HG02763 (cell line): ENCODE results near the gene EDEM1.

ENCODE experiments used
- ATAC-seq: cut with Tn5 transposase; IDR thresholded peaks from one replicate; pipeline ENCODE4 v1.9.1; 2021; ENCODE audit warnings: mild to moderate bottlenecking, moderate library complexity; ENCODE audit not compliant: unreplicated experiment

Gene EDEM1

DNA sequence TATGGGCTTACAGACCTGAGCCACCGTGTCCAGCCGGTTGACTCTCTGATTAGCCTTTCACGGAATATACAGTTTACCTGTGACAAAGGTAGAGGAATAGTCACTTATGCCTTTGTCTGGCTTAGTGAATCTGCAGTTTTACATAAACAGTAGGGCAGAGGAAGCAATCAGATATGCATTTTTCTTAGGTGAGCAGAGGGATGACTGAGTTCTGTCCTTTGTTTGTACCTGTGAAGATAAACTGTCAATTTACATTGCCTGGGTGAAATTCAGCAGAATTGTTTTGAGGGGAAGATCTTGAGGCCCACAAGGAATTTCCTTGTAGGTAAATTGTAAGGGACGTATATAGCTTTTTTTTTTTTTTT, 10.8 kb downstream of the EDEM1 start:
- no peak for ATAC-seq

DNA sequence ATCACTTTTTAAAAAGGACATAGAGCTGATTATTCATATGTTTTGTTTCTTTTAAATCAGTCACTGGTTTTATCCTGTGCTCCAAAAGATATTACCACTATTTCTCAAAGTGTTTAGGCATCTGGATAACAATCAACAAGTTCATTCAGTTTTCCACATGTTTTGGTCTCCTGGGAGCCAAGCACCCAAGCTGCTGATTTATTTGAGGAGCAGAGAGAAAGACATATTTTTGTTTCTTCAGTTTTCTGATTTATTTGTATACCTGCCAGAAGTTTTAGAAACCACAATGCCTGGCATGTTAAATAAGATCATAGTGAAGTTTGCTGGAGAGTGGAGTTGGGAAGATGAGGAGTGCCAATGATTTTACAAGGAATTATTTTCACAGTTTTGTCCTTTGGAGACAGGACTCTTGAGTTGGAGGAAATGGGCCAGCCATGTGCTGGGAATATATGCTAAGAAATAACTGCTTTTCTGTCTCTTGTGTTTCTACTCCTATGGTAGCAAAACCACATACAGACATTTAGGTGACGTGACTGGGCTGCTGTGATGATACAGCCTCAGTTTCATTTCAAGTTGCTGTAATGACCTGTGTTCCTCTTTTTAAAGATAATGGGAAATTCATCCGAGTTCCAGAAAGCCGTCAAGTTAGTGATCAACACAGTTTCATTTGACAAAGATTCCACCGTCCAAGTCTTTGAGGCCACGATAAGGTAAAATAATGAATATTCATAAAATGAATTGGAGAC, 11.7 kb downstream of the EDEM1 start:
- peak; percentile 28 for ATAC-seq

DNA sequence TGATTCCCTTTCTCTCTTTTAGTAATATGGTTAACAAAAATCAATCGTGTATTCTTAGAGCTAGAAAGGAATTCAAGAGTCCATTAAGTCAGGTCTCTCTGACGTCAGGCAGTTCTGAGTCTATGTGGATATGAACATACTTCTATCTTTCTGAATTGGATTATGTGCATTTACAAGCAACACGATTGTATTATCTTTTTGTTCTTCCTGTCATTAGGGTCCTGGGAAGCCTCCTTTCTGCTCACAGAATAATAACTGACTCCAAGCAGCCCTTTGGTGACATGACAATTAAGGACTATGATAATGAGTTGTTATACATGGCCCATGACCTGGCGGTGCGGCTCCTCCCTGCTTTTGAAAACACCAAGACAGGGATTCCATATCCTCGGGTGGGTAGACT, 14.0 kb downstream of the EDEM1 start:
- no peak for ATAC-seq

DNA sequence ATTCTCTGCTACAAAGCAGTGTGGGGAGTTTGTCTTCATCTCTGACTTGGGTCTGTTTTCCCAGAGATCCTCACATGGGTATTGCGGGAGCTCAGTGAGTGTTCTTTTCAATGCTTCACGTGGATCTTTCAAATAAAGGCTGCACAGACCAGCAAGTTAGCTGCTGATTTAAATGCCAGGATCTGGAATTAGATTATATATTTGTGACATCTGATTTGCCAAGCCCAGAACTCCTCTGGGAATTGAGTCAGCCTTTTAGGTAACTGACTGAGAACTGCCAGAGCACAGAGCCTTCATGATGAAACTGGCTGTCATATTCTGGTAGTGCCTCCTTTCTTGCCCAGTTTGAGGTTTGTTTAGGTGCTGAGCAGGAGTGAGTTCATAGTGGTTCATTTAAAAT, 14.7 kb downstream of the EDEM1 start:
- ATAC-seq = no peak

DNA sequence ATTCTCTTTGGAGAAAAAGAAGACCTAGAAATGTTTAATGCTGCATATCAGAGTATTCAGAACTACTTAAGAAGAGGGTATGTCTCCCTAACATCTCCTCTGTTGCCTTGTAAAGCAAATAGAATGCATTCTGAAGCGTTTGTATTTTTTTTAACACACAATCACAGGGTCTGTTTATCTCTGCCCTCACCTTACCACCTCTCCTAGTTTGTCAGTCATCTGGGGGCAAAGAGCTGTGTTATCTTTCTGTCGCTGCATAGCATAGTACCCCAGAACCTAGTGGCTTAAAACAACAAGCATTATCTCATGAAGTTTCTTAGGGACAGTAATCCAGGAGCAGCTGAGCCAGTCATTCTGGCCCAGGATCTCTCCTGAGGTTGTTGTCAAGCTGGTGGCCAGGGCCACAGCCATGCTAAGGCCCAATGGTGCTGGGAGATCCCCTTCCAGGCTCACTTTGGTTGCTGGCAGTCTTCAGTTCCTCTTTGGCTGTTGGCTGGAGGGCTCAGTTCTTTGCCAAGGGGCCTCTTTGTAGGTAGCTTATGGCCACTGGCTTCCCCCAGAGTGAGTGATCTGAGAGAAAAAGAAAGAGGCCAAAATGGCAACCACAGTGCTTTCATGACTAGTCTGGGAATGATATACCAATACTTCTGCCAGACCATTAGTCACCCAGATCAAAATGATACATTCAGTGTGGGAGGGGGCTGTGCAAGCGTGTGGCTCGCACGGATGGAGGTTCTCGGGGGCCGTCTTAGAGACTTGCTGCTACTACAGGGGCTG, 17.8 kb downstream of the EDEM1 start:
- peak; percentile 98 for ATAC-seq

DNA sequence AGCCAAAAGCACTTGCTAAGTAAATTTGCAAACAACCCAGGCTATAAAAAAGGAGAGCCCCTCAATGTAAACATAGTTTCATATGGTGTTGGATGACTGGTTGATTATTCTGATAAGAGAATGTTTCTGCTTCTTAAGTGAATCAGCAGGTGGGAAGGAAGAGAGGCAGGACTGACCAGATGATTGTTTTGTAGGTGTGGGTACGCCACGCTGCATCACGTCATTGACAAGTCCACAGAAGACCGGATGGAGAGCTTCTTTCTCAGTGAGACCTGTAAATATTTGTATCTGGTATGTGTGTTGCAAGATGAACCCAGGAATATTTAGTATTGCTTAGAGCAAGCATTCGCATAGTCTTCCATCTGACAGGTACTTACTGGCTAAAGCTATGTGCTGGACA, 23.4 kb downstream of the EDEM1 start:
- ATAC-seq = no peak

DNA sequence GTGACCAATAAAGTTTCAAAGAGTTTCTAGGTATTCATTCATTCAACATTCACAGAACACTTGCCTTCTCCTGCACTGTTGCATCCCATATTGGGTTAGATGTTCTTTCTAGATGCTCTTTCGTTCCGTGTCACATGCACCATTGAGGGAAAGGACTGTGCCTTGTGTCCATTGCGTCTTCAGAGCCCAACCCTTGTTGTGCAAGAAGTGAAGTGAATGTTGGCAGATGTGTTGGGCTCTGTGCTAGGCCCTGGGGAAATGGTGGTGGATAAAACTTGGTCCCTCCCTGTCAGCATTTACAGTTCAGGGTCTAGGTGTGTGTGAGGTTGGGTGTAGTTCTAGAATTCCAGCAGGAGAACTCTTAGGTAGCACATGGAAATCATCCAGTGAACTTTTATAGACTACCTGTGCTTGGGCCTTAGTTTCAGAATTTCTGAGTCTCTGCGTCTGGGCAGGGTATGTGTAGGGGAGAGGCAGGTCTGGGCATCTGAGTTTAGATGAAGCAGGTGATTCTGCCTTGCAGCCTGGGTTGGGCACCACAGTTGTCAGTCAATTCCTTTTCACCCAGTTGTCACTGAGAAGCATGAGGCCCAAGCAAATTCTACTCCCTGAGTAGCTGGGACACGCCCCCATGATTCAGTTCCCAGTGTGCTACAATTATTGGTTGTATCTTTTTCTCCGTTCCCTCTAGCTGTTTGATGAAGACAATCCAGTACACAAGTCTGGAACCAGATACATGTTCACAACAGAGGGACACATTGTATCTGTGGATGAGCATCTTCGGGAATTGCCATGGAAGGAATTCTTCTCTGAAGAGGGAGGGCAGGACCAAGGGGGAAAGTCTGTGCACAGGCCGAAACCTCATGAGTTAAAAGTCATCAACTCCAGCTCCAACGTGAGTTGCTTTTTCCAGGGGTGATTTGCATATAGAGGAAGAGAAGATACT, 25.4 kb downstream of the EDEM1 start:
- no peak for ATAC-seq

DNA sequence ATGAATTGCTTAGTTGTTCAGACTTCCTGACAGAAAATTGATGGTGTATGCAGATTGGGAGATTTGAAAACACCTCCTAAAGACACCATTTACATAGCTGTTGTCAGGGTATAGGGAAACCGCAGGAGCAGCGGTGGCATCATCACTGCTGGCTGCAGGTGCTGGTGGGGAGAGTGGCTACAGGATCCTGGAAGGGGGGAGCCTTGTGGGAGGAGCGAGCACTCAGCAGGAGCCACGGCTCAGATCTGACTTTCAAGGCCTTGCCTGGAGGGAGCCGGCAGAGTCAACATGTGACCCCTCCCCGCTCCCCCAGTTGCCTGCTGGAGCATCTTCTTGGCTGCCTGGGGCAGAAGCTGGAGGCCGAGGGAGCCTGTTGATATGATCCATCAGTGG, 26.1 kb downstream of the EDEM1 start:
- no peak for ATAC-seq

DNA sequence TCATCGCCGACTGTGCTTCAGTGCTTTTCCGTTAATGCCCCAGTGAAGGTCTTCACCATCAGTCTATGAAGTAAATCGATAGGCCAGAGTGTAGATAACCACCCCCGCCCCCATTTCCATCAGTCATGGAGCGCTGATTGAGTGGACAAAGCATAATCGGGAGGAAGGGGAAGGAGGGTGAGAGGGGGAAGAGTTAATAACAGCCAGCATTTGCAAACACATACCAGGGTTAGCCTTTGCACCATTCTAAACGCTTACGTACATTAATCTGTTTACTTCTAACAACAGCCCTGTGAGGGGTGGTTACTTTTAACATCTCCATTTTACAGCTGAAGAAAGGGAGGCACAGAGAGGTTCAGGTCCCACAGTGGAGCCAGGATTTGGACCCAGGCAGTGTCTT, 26.8 kb downstream of the EDEM1 start:
- ATAC-seq = no peak

DNA sequence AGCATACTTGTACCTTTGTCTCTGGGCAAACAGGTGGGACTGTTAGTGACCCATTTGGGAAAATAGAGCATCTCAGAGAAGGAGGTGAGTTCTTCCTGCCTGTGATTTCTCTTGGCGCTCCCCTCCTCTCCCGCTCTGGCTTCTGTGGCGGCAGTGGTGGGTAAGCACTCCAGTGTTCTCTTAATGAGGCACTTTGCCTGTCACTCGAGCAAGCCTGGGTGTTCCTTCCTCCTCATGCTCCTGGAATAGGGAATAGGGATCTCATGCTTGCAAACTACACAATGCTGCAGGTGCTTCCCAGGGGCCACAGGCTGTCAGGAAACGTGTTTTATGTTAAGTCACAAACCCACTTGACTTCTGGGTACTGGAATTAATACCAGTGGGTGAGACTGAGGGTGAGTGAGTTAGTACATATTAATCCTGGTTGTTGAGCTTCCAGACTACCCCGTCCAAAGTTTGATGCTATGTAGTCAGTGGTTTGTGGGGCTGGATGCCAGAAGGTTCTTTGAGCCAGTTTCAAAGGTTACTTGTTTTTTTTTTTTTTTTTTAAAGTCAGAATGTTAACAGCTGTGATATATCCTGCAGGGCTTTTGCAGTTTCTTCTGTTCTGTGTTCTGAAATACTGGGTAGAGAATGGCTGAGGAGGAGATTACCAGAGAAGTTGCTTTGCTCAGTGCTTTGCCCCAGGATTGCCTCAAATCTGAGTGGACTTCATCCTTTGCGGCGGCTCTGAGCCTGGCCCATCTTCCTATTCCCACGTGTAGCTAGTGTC, 30.5 kb downstream of the EDEM1 start:
- no peak for ATAC-seq

DNA sequence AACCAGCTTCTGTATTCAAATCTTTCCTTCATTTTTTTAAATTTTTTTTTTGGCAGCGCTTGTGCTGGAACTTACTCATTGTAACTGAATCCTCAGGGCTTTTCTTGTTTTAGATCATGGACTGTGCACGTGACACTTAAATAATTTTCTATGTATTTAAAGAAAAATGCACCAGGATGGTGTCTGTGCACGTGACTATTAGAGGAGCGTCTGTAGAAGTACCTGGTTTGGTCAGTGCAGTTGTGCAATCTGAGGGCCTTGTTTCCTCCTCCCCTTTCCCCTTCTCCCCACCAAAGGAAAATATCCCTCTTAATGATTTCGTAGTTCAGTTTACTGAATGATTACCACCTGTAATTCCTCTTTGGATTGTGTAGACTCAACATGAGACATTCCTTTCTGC, 31.3 kb downstream of the EDEM1 start:
- no peak for ATAC-seq

DNA sequence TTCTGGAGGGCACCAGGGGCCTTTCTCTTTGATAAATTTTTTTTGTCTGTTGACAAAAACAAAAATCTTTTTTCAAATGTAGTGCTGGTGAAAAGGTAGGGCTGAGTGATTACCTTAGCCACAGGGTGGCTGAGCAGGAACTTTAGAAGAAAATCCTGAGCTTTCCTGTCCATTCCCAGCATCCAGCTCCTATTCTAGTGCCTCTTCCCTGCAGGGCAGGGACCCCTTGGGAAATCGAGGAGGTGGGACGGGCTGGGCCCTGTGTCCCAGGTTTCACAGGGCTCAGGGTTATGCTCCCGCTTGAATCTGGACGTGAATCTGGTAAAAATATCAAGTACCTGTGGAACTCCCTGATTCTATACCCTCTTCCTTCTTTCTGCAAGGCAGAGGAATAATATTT, 31.7 kb downstream of the EDEM1 start:
- ATAC-seq = no peak

DNA sequence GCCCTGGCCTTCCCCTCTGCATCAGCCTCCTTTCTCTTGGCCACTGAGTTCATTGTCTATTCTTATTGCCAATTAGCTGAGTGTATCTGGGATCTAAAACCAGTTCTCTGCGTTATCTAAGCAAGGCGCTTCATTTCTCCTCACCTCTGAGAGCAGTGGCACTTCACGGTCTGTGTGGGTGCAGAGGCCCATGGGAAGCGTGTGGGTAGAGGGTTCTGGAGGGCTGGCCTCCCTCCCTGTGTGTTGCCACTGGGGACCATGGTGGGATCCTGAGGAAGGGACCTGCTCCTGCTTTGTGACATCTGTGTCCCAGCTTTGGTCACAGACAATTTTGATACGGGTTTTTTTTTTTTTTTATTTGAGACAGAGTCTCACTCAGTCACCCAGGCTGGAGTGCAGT, 32.7 kb downstream of the EDEM1 start:
- ATAC-seq = no peak

DNA sequence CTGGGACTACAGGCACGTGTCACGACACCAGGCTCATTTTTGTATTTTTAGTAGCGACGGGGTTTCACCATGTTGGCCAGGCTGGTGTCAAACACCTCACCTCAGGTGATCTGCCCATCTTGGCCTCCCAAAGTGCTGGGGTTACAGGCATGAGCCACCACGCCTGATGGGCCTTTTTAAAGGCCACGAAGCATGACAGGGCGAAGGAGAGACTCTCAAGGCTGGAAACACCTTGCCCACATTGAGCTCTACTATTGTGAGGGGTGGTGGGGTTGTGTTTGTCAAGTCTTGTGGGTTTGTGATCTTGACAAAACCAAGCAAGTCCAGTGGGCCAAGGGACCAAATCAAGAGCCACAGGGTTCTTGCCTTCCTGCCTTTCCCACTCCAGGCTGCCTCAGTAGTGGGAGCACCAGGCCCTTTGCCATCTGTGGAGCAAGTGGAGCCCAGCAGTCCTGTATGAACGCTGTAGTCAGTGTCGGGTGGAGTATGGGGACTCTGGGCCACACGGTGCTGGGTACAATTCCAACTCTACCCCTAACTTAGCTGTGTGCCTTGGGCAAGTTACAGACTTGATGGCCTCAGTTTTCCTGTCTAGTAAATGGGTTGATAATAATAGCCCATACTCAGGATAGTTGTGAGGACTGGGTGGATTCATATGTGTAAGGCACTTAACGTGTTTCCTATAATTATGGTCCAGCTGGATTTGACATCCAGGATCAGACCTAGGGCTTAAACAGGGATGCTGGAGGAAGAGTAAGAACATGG, 33.3 kb downstream of the EDEM1 start:
- ATAC-seq = no peak

DNA sequence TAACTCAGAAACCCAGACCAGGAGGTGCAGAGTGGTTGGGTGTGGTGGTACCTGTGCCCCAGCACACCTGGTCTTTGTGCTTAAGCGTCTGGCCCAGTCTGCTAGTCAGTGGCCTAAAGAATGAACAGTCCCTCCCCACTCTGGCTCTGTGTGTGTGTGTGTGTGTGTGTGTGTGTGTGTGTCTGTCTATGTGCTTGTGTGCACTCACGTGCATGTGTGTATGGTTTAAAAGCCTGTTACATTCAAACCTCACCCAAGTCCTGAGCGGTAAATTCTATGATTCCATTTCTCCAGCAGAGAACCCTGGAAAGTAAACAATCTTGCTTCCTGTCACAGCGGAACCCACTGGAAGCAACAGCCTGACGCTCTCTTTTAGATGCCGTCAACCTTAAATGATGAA, 34.2 kb downstream of the EDEM1 start:
- no peak for ATAC-seq

DNA sequence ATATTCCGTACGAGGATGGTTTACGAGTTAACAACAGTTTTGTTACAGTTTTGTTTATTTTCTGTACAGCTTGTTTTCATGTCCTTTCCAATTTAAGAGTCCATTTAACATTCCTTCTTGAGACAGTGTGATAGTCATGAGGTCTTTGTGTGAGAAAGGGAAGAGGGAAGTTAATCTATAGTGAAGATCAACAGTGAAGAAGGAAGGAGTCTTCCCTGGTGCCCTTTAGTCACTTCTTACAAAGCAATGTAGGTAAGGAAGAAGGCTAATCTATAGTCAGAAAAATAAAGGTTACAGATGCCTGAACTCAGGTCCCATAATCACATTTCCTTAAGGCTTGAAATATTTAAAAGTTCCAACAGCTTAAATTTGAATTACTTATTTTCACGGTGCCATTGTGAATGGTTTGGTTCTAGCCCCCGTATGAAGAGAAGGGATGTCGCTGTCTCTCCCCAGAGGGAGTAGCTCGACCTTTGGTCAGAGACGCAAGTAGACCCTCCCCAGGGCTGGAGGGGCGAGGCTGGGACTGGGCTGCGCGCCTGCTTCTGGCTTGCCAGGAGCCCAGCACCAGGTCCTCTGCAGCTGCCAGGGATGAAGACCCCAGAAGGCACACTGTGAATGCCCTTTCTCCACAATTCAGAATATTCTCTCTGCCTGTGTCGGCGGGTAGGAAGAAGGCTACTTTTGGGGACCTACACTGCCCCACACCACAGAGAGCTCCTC, 34.9 kb downstream of the EDEM1 start:
- no peak for ATAC-seq

DNA sequence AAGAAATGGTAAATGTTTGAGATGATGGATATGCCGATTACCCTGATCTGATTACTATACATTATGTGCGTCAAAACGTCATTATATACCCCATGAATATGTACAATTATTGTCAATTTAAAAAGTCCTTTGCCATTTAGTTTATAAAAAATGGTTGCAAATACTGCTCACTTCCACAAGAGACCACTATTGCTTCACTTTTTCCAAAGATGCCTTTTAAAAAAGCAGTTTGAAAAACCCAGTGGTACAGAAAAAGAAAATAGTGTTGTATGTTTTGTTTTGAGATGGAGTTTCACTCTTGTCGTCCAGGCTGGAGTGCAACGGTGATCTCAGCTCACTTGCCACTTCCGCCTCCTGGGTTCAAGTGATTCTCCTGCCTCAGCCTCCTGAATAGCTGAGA, 39.3 kb downstream of the EDEM1 start:
- ATAC-seq = no peak

DNA sequence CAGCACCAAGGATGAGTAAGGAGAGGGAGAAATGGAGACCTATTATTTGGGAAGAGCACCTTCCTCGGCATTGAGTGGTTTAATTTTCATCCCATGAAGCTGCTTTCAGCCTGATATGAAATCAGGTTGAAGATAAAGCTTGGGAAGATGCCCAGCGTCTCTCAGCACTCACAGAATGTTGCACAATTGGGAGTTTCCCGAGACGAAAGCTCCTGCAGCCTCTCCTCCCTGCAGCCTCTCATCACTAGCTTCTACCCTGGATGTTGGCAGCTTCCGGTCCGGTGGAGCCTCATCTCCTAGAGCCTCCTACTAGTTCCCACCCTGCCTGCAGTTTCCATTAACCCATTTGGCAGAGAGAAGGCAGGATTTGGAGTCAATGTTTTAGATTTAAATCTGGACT, 40.3 kb downstream of the EDEM1 start:
- no peak for ATAC-seq

DNA sequence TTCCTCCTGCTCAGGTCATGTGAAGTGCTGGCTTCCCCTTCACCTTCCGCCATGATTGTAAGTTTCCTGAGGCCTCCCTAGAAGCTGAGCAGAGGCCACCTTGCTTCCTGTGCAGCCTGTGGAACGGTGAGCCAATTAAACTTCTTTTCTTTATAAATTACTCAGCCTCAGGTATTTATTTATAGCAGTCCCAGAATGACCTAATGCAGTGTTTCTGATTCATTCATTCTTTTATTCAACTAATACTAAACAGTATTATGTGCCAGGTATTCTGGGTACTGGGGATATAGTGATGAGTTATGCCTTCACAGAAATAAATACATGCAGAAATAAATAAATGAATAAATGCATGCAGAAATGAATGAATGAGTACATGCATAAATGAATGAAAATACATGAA, 41.9 kb downstream of the EDEM1 start:
- no peak for ATAC-seq
